Smooth muscle cell (in vitro differentiated cells): ENCODE results near the gene MMP27. TPM values are rescaled to one million over a fixed set of nuclear protein-coding genes. Genes with fewer than 3 reads are reported as not detected.

Source experiments
- DNase-seq: peaks from one replicate; lab custom pipeline; 2025; ENCODE audit not compliant: unreplicated experiment; lab: John Stamatoyannopoulos, UW
- H2AFZ ChIP-seq: fragments of 200-600 bp; sonication (generic); 2 replicates; pipeline ENCODE4 v1.6.0; 2016; ENCODE audit warnings: antibody characterized with exemption, low read depth, mild to moderate bottlenecking
- H3F3A ChIP-seq: fragments of 200-600 bp; sonication (generic); 2 replicates; pipeline ENCODE4 v1.6.0; 2017; ENCODE audit warnings: antibody characterized with exemption, low read depth
- H3K27ac ChIP-seq: fragments of 200-600 bp; sonication (generic); 2 replicates; pipeline ENCODE4 v1.5.1; 2016; ENCODE audit warnings: low read depth, mild to moderate bottlenecking
- H3K27me3 ChIP-seq: fragments of 200-600 bp; sonication (generic); 2 replicates; pipeline ENCODE4 v1.6.1; 2016; ENCODE audit warnings: low read depth, mild to moderate bottlenecking
- H3K36me3 ChIP-seq: fragments of 200-600 bp; sonication (generic); 2 replicates; pipeline ENCODE4 v1.5.1; 2016; ENCODE audit warnings: low read depth
- H3K4me1 ChIP-seq: fragments of 200-600 bp; sonication (generic); 2 replicates; pipeline ENCODE4 v1.5.1; 2016; ENCODE audit warnings: low read depth
- H3K4me2 ChIP-seq: fragments of 200-600 bp; sonication (generic); 2 replicates; pipeline ENCODE4 v1.6.0; 2016; ENCODE audit warnings: mild to moderate bottlenecking
- H3K4me3 ChIP-seq: fragments of 200-600 bp; sonication (generic); 2 replicates; pipeline ENCODE4 v1.5.1; 2016; ENCODE audit warnings: mild to moderate bottlenecking
- H3K79me2 ChIP-seq: fragments of 200-600 bp; sonication (generic); 2 replicates; pipeline ENCODE4 v1.6.0; 2016; ENCODE audit warnings: low read depth, mild to moderate bottlenecking
- H3K9ac ChIP-seq: fragments of 200-600 bp; sonication (generic); 2 replicates; pipeline ENCODE4 v1.6.0; 2016; ENCODE audit warnings: low read depth
- H3K9me3 ChIP-seq: fragments of 200-600 bp; sonication (generic); replicated peaks from 2 replicates; pipeline ENCODE4 v1.5.1; 2016; ENCODE audit warnings: low read depth
- H4K20me1 ChIP-seq: fragments of 200-600 bp; sonication (generic); 2 replicates; pipeline ENCODE4 v1.6.0; 2016; ENCODE audit warnings: low read depth
- CTCF ChIP-seq: fragments of 200-600 bp; sonication (generic); IDR thresholded peaks from 2 replicates; pipeline ENCODE4 v1.5.1; 2017; ENCODE audit warnings: borderline replicate concordance, mild to moderate bottlenecking, antibody characterized with exemption; ENCODE audit not compliant: insufficient read depth, poor library complexity, severe bottlenecking
- WGBS: methylation state at CpG from one replicate; pipeline ENCODE4 v1.1.7; 2016; ENCODE audit warnings: low lambda C conversion rate; 5-methylcytosine and 5-hydroxymethylcytosine counted together
- polyA plus RNA-seq: library from polyadenylated mRNA; unstranded; fragments of >200 nt; fragmentation: Nextera tagmentation; extraction: Ambion mirVana; gene quantifications from 2 replicates; pipeline ENCODE4 v1.2.1, GENCODE V29; 2016
- total RNA-seq: library from RNA; depleted of rRNA; stranded (reverse); fragments of >200 nt; gene quantifications from 2 replicates; pipeline ENCODE4 v1.2.3, GENCODE V29; 2014

Gene MMP27
- total and polyA plus RNA-seq, 2 experiments from 2014 or later: not detected

GRCh38 chr11:102727890-102728289 lies 22.3 kb upstream of the MMP27 start:
- no peaks in the 10 kb centered on the region for H3K79me2 ChIP-seq
- H3K36me3 ChIP-seq: no peaks in the 10 kb centered on the region
- H3K4me2 ChIP-seq: peak overlapping the region; percentile 33
- H3K27me3 ChIP-seq: no peaks in the 10 kb centered on the region
- H3K4me3 ChIP-seq: no peak overlapping the region
- DNase-seq: no peak
- H3K4me1 ChIP-seq: peaks cover 5% of the 10 kb centered on the region
- TF ChIP-seq CTCF: no peak
- no peaks in the 10 kb centered on the region for H3K9me3 ChIP-seq
- WGBS: 46% methylated on average over 2 of the region's 2 CpGs
- peak overlapping the region; percentile 22 for H3K27ac ChIP-seq
- no peak overlapping the region for H2AFZ ChIP-seq
- H3K9ac ChIP-seq: no peak overlapping the region
- no peaks in the 10 kb centered on the region for H4K20me1 ChIP-seq
- no peaks in the 10 kb centered on the region for H3F3A ChIP-seq

- Histone ChIP-seq H3K36me3 (no peaks in the 10 kb centered on the region), H3K27ac (peak within 1 kb of the TSS; percentile 1), H3K9me3 (no peaks in the 10 kb centered on the region), H3K9ac (no peak within 1 kb of the TSS), H3K4me1 (peaks cover 5% of the 10 kb centered on the region), H2AFZ (no peak within 1 kb of the TSS), H3K27me3 (no peaks in the 10 kb centered on the region), H3K4me2 (peak within 1 kb of the TSS; percentile 15), H3K4me3 (no peak within 1 kb of the TSS), H3F3A (no peaks in the 10 kb centered on the region), H4K20me1 (no peaks in the 10 kb centered on the region), H3K79me2 (no peaks in the 10 kb centered on the region)
- DNase-seq: no peak
- 47% methylated on average over 2 of the region's 2 CpGs for WGBS
- TF ChIP-seq CTCF: no peak
Measured at GRCh38 chr11:102724904-102725500, 19.4 kb upstream of the MMP27 start, which contains the start of gene MMP8. TSS of gene MMP8 (minus strand) at chr11:102724954. CDS start at chr11:102724855, 99 bp downstream.

- no peak for TF ChIP-seq CTCF
- no peak for DNase-seq
Measured at GRCh38 chr11:102722821-102723220, 17.3 kb upstream of the MMP27 start.

More at GRCh38 chr11:102722821-102723220, 17.3 kb upstream of the MMP27 start:
- H3K4me2 ChIP-seq: no peak overlapping the region
- H3K4me1 ChIP-seq: peaks cover 5% of the 10 kb centered on the region
- H4K20me1 ChIP-seq: no peaks in the 10 kb centered on the region
- no peaks in the 10 kb centered on the region for H3F3A ChIP-seq
- no peak overlapping the region for H3K4me3 ChIP-seq
- H3K9me3 ChIP-seq: no peaks in the 10 kb centered on the region
- no peak overlapping the region for H3K9ac ChIP-seq
- H3K27me3 ChIP-seq: no peaks in the 10 kb centered on the region
- H2AFZ ChIP-seq: no peak overlapping the region
- H3K27ac ChIP-seq: no peak overlapping the region
- no peaks in the 10 kb centered on the region for H3K79me2 ChIP-seq
- no peaks in the 10 kb centered on the region for H3K36me3 ChIP-seq
